ENCODE results near the gene MALAT1. TPM values are rescaled to one million over a fixed set of nuclear protein-coding genes. Genes with fewer than 3 reads are reported as not detected.

The MALAT1 gene
- total and polyA plus RNA-seq, 10 of the 15 experiments (the other 5 are each of a cell fraction or from before 2014, with no cell fraction given): 448 to 8,160 (median 2,019) TPM

DNA sequence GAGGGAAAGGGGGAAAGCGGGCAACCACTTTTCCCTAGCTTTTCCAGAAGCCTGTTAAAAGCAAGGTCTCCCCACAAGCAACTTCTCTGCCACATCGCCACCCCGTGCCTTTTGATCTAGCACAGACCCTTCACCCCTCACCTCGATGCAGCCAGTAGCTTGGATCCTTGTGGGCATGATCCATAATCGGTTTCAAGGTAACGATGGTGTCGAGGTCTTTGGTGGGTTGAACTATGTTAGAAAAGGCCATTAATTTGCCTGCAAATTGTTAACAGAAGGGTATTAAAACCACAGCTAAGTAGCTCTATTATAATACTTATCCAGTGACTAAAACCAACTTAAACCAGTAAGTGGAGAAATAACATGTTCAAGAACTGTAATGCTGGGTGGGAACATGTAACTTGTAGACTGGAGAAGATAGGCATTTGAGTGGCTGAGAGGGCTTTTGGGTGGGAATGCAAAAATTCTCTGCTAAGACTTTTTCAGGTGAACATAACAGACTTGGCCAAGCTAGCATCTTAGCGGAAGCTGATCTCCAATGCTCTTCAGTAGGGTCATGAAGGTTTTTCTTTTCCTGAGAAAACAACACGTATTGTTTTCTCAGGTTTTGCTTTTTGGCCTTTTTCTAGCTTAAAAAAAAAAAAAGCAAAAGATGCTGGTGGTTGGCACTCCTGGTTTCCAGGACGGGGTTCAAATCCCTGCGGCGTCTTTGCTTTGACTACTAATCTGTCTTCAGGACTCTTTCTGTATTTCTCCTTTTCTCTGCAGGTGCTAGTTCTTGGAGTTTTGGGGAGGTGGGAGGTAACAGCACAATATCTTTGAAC is 6.8 kb downstream of the MALAT1 start (continued):
- TF ChIP-seq ZNF207 (IDR thresholded peaks at IDR 0.05; ENCODE audit: borderline replicate concordance) (no peak), SIX5 (IDR thresholded peaks at IDR 0.05; ENCODE audit: low read depth, low read length, severe bottlenecking) (no peak), NFXL1 (IDR thresholded peaks at IDR 0.05; ENCODE audit: borderline replicate concordance) (no peak), POLR2A (IDR thresholded peaks at IDR 0.05; ENCODE audit: low read depth, low read length) (peak; percentile 91), HCFC1 (IDR thresholded peaks at IDR 0.05; ENCODE audit: low read length) (no peak)
- TF ChIP-seq, protein P1, sequence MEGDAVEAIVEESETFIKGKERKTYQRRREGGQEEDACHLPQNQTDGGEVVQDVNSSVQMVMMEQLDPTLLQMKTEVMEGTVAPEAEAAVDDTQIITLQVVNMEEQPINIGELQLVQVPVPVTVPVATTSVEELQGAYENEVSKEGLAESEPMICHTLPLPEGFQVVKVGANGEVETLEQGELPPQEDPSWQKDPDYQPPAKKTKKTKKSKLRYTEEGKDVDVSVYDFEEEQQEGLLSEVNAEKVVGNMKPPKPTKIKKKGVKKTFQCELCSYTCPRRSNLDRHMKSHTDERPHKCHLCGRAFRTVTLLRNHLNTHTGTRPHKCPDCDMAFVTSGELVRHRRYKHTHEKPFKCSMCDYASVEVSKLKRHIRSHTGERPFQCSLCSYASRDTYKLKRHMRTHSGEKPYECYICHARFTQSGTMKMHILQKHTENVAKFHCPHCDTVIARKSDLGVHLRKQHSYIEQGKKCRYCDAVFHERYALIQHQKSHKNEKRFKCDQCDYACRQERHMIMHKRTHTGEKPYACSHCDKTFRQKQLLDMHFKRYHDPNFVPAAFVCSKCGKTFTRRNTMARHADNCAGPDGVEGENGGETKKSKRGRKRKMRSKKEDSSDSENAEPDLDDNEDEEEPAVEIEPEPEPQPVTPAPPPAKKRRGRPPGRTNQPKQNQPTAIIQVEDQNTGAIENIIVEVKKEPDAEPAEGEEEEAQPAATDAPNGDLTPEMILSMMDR (IDR thresholded peaks at IDR 0.05 in 2 of 3, conservative IDR thresholded peaks at IDR 0.05 in 1 of 3; ENCODE audit: control insufficient read depth in 2 of 3, extremely low read depth in 1 of 3, insufficient read depth in 1 of 3, low read depth in 3 of 3, low read length in 3 of 3): no peak

DNA sequence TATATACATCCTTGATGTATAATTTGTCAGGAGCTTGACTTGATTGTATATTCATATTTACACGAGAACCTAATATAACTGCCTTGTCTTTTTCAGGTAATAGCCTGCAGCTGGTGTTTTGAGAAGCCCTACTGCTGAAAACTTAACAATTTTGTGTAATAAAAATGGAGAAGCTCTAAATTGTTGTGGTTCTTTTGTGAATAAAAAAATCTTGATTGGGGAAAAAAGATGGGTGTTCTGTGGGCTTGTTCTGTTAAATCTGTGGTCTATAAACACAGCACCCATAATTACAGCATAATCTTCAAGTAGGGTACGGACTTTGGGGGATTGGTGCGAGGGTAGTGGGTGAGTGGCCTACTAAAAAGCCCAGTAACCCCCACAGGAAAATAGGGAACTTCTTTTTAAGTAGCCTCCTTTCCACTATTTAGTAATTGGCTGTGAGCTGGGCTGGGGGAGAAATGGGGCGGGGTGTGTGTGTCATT is 7.5 kb downstream of the MALAT1 start:
- Histone ChIP-seq H3K27me3 (replicated peaks in 1 of 2; ENCODE audit: control insufficient read depth in 2 of 2, insufficient read depth in 2 of 2, low read length in 1 of 2) (no peaks in the 10 kb centered on the region), H3K36me3 (ENCODE audit: control insufficient read depth in 2 of 2, insufficient read depth in 2 of 2, low read length in 1 of 2) (peaks cover 6 to 36% of the 10 kb centered on the region in 2 experiments), H3K27ac (ENCODE audit: control insufficient read depth, insufficient read depth) (peak overlapping the region; percentile 28), H2AFZ (ENCODE audit: control insufficient read depth, low read depth, low read length) (no peak overlapping the region), H3K9ac (ENCODE audit: control insufficient read depth, insufficient read depth, low read length) (peak overlapping the region; percentile 100; the same call in 1 of the 2 replicates), H3K9me3 (replicated peaks; ENCODE audit: control insufficient read depth, insufficient read depth, low read length) (no peaks in the 10 kb centered on the region), H3K4me2 (ENCODE audit: control insufficient read depth, insufficient read depth) (peak overlapping the region; percentile 87), H3K79me2 (ENCODE audit: control insufficient read depth, insufficient read depth, low read length) (peaks cover 56% of the 10 kb centered on the region), H3K4me3 (peak overlapping the region; percentile 98), H4K20me1 (ENCODE audit: control insufficient read depth, insufficient read depth) (peaks cover 15% of the 10 kb centered on the region), H3K4me1 (ENCODE audit: control insufficient read depth, insufficient read depth, low read length) (peaks cover 10% of the 10 kb centered on the region; the same call in 1 of the 2 replicates)
- 0% methylated on average over 4 of the region's 4 CpGs for WGBS (ENCODE audit: insufficient coverage, insufficient replicate concordance, low lambda C conversion rate, missing lambda C conversion rate)
- in situ Hi-C loops (cut with MboI) (loop anchor here (5.0 kb wide), 1 partner anchor 89 kb away; no protein-coding TSS in a partner anchor), intact Hi-C loops (cut with micrococcal nuclease; ENCODE audit: unreplicated experiment) (loop anchor here (2.0 kb wide), 1 partner anchor 36 kb away; no protein-coding TSS in a partner anchor)
- SMC1A ChIA-PET (ENCODE audit: uncharacterized antibody, unreplicated experiment): interaction anchor here (0.8 to 19.3 kb wide), 5 partner anchors 13 to 139 kb away, joined by 3 to 481 read pairs (median 131); partner anchors contain the start of gene MALAT1
- BruUV-seq (replicated peaks): no TSS peak
- POLR2A ChIA-PET: interaction anchor here (0.7 to 10.3 kb wide), 12 partner anchors 11 to 98 kb away, joined by 3 to 192 read pairs (median 10); partner anchors contain the start of genes MALAT1, NEAT1 and SCYL1
- CTCF ChIA-PET: interaction anchor here (1.2 to 27.9 kb wide), 6 partner anchors 11 to 138 kb away, joined by 3 to 728 read pairs (median 50); partner anchors contain the start of genes FRMD8, MALAT1, NEAT1 and SCYL1
- no peak for DNase-seq (ENCODE audit: low read depth, low spot score)
- ATAC-seq: no peak
- RAD21 ChIA-PET (ENCODE audit: unreplicated experiment): interaction anchor here (0.5 to 11.3 kb wide), 13 partner anchors 9 to 128 kb away, joined by 3 to 179 read pairs (median 7); partner anchors contain the start of genes FAM89B and NEAT1
- FAIRE-seq: no peak
- peak; percentile 78 for TF ChIP-seq SMAD1 (IDR thresholded peaks at IDR 0.05; ENCODE audit: low read depth, partially characterized antibody)
- TF ChIP-seq RBBP5 (conservative IDR thresholded peaks at IDR 0.05): no peak
- TF ChIP-seq, protein P1 (IDR thresholded peaks at IDR 0.05 in 2 of 3, conservative IDR thresholded peaks at IDR 0.05 in 1 of 3; ENCODE audit: control insufficient read depth in 2 of 3, extremely low read depth in 1 of 3, insufficient read depth in 1 of 3, low read depth in 3 of 3, low read length in 3 of 3): no peak
- no peak for TF ChIP-seq BCL11A (IDR thresholded peaks at IDR 0.05; ENCODE audit: low read depth, low read length)
- no peak for TF ChIP-seq HDAC6 (IDR thresholded peaks at IDR 0.05; ENCODE audit: unreplicated experiment)
- 0 out of 2 replicates have a peak, but pooled peaks have one; percentile 4 for TF ChIP-seq IRF4 (IDR thresholded peaks at IDR 0.05; ENCODE audit: low read depth, low read length)
- peak; percentile 55; the same call in 1 of the 2 replicates for TF ChIP-seq NFYB (IDR thresholded peaks at IDR 0.05; ENCODE audit: insufficient read depth, low read depth, low read length)
- peak; percentile 5 for TF ChIP-seq SKIL (IDR thresholded peaks at IDR 0.05; ENCODE audit: low read depth, poor library complexity, severe bottlenecking)
- peak; percentile 21 for TF ChIP-seq SP1 (IDR thresholded peaks at IDR 0.05; ENCODE audit: low read depth, low read length)

Measured in GM12878 (cell line).